T-helper 2 cell (primary cell): ENCODE measurements around the gene PHLPP2.

ENCODE experiments used
- DNase-seq, 5 experiments: peaks; one replicate each; pipeline versions ENCODE4 v3.0.0 to v3.0.0-alpha.2; 2012 to 2022
- total RNA-seq, 2 donors: gene quantifications; one replicate each; lab custom pipeline; 2026; lab: John Stamatoyannopoulos, UW

Gene PHLPP2
- 28.1 to 29.4 reads per million in 2 donors for total RNA-seq

GRCh38 chr16:71724320-71724751, at the start of gene PHLPP2:
PHLPP2 (minus strand) TSS chr16:71724701; CDS start chr16:71714795, 9,906 bp downstream.
- DNase-seq: no peak

- no peak for DNase-seq
Observed at GRCh38 chr16:71771571-71771970, 47.1 kb upstream of the PHLPP2 start.

GRCh38 chr16:71769222-71769621, 44.7 kb upstream of the PHLPP2 start:
- DNase-seq: no peak

GRCh38 chr16:71767060-71767900, 42.8 kb upstream of the PHLPP2 start:
- peak in 1 of 5 experiments; percentile 8 for DNase-seq

- DNase-seq: no peak
Observed at GRCh38 chr16:71762186-71762585, 37.7 kb upstream of the PHLPP2 start.

GRCh38 chr16:71761097-71761496, 36.6 kb upstream of the PHLPP2 start:
- no peak for DNase-seq

GRCh38 chr16:71758293-71758760, 33.8 kb upstream of the PHLPP2 start:
- no peak for DNase-seq

- no peak for DNase-seq
Observed at GRCh38 chr16:71754652-71755051, 30.2 kb upstream of the PHLPP2 start.

GRCh38 chr16:71754108-71754507, 29.6 kb upstream of the PHLPP2 start:
- DNase-seq: no peak

- DNase-seq: no peak
Observed at GRCh38 chr16:71748226-71748625, 23.7 kb upstream of the PHLPP2 start.

GRCh38 chr16:71746442-71747046, 22.0 kb upstream of the PHLPP2 start:
- peak in 1 of 5 experiments; percentile 65 for DNase-seq

- no peak for DNase-seq
Observed at GRCh38 chr16:71738855-71739254, 14.4 kb upstream of the PHLPP2 start.

- no peak for DNase-seq
Observed at GRCh38 chr16:71737501-71737900, 13.0 kb upstream of the PHLPP2 start.

GRCh38 chr16:71734511-71734910, 10.0 kb upstream of the PHLPP2 start:
- no peak for DNase-seq

GRCh38 chr16:71732587-71732986, 8.1 kb upstream of the PHLPP2 start:
- DNase-seq: no peak

- DNase-seq: no peak
Observed at GRCh38 chr16:71727551-71728324, 3.2 kb upstream of the PHLPP2 start.

GRCh38 chr16:71726476-71727315, 2.2 kb upstream of the PHLPP2 start:
- no peak for DNase-seq

GRCh38 chr16:71723537-71724319, 773 bp downstream of the PHLPP2 start:
- peak; percentile 62 to 83 (median 74) for DNase-seq

GRCh38 chr16:71722801-71723536, 1.5 kb downstream of the PHLPP2 start:
- DNase-seq: peak; percentile 42 to 62 (median 51)

- DNase-seq: no peak
Observed at GRCh38 chr16:71721066-71721740, 3.3 kb downstream of the PHLPP2 start.
